HEK293T (cell line): ENCODE data around the gene MGAT4A.

Source experiments
- ARNT ChIP-seq: fragments of 450-650 bp; IDR thresholded peaks from 2 replicates; pipeline ENCODE4 v1.6.1; 2017; ENCODE audit warnings: mild to moderate bottlenecking
- BHLHE40 ChIP-seq: fragments of 450-650 bp; IDR thresholded peaks from 2 replicates; pipeline ENCODE4 v1.6.1; 2016; ENCODE audit warnings: mild to moderate bottlenecking, moderate library complexity, borderline replicate concordance
- FOXA1 ChIP-seq: fragments of 450-650 bp; IDR thresholded peaks from 2 replicates; pipeline ENCODE4 v1.6.1; 2016; ENCODE audit warnings: mild to moderate bottlenecking
- FOXK2 ChIP-seq: fragments of 450-650 bp; IDR thresholded peaks from 2 replicates; pipeline ENCODE4 v1.6.1; 2016; ENCODE audit warnings: mild to moderate bottlenecking
- FOXM1 ChIP-seq: fragments of 450-650 bp; IDR thresholded peaks from 2 replicates; pipeline ENCODE4 v1.6.1; 2017; ENCODE audit warnings: mild to moderate bottlenecking, borderline replicate concordance
- HDGF ChIP-seq: fragments of 450-650 bp; IDR thresholded peaks from 2 replicates; pipeline ENCODE4 v1.6.1; 2017; ENCODE audit warnings: antibody characterized with exemption, borderline replicate concordance
- L3MBTL2 ChIP-seq: fragments of 450-650 bp; conservative IDR thresholded peaks from 2 replicates; pipeline ENCODE4 v1.6.1; 2016; ENCODE audit warnings: mild to moderate bottlenecking
- NFRKB ChIP-seq: fragments of 450-650 bp; IDR thresholded peaks from 2 replicates; pipeline ENCODE4 v1.6.1; 2016; ENCODE audit warnings: mild to moderate bottlenecking, moderate library complexity
- SP1 ChIP-seq: fragments of 450-650 bp; IDR thresholded peaks from 2 replicates; pipeline ENCODE4 v1.6.1; 2017
- SUZ12 ChIP-seq: fragments of 450-650 bp; IDR thresholded peaks from 2 replicates; pipeline ENCODE4 v1.6.1; 2016; ENCODE audit warnings: mild to moderate bottlenecking
- TARDBP ChIP-seq: fragments of 450-650 bp; IDR thresholded peaks from 2 replicates; pipeline ENCODE4 v1.6.1; 2016
- ZNF384 ChIP-seq: fragments of 450-650 bp; IDR thresholded peaks from 2 replicates; pipeline ENCODE4 v1.6.1; 2016

GRCh38 chr2:98579926-98580325 lies 151.0 kb downstream of the MGAT4A start:
- TF ChIP-seq BHLHE40 (no peak), ARNT (no peak), TARDBP (no peak), FOXA1 (no peak), FOXM1 (no peak), SUZ12 (no peak), L3MBTL2 (no peak), ZNF384 (no peak), HDGF (no peak), SP1 (no peak), NFRKB (no peak), FOXK2 (no peak)
